SK-N-SH (cell line): ENCODE data around the gene HOXA1. TPM values are rescaled to one million over a fixed set of nuclear protein-coding genes. Genes with fewer than 3 reads are reported as not detected.

ENCODE experiments used
- CTCF ChIA-PET: fragments of 300-600, 350-600 bp; formaldehyde crosslinking; extraction: SDS; loops from one replicate; lab custom pipeline; 2021; lab: Yijun Ruan, JAX
- POLR2A ChIA-PET: fragments of 350-600 bp; sonication (Branson Sonifier 250); formaldehyde crosslinking; extraction: SDS; loops from one replicate; lab custom pipeline; 2020; ENCODE audit warnings: antibody characterized with exemption, inconsistent platforms; lab: Yijun Ruan, JAX
- DNase-seq: peaks from one replicate; pipeline ENCODE4 v3.0.0; 2012
- H2AFZ ChIP-seq: fragments of 200-600 bp; sonication (generic); 2 replicates; pipeline ENCODE4 v1.8.1; 2016; ENCODE audit warnings: antibody characterized with exemption, mild to moderate bottlenecking, low read depth
- H3F3A ChIP-seq: fragments of 200-600 bp; sonication (generic); replicated peaks from 2 replicates; pipeline ENCODE3; 2016; ENCODE audit warnings: antibody characterized with exemption, mild to moderate bottlenecking; ENCODE audit not compliant: insufficient read depth
- H3K27ac ChIP-seq, 2 experiments: fragments of 200-500 bp in 1 of 2; fragments of 200-600 bp in 1 of 2; sonication (Bioruptor generic) in 1 of 2; sonication (generic), shearing (Covaris generic) in 1 of 2; 2 replicates each; pipeline versions ENCODE4 v1.5.1 to v1.6.1; 2014 to 2016; ENCODE audit warnings: low read depth in 2 of 2, inconsistent platforms in 1 of 2, low read length in 1 of 2, mild to moderate bottlenecking in 1 of 2, mixed read lengths in 1 of 2
- H3K27me3 ChIP-seq: fragments of 200-600 bp; sonication (generic), shearing (Covaris generic); 2 replicates; pipeline ENCODE4 v1.6.1; 2016; ENCODE audit warnings: mixed run types; ENCODE audit not compliant: insufficient read depth
- H3K36me3 ChIP-seq, 2 experiments: fragments of 200-500 bp in 1 of 2; fragments of 200-600 bp in 1 of 2; sonication (Bioruptor generic) in 1 of 2; sonication (generic) in 1 of 2; replicated peaks in 1 of 2; 2 replicates each; pipeline versions ENCODE3 to v1.5.1; 2014 to 2016; ENCODE audit warnings: low read length in 1 of 2, mild to moderate bottlenecking in 1 of 2; ENCODE audit not compliant: insufficient read depth in 2 of 2, control insufficient read depth in 1 of 2
- H3K4me1 ChIP-seq, 2 experiments: fragments of 200-500 bp in 1 of 2; fragments of 200-600 bp in 1 of 2; sonication (Bioruptor generic) in 1 of 2; sonication (generic), shearing (Covaris generic) in 1 of 2; 2 replicates each; pipeline versions ENCODE4 v1.5.1 to v1.6.1; 2014 to 2016; ENCODE audit warnings: low read depth in 1 of 2, low read length in 1 of 2, mixed run types in 1 of 2; ENCODE audit not compliant: insufficient read depth in 2 of 2, control insufficient read depth in 1 of 2
- H3K4me2 ChIP-seq: fragments of 200-600 bp; sonication (generic), shearing (Covaris generic); 2 replicates; pipeline ENCODE4 v1.6.1; 2017; ENCODE audit warnings: mixed run types
- H3K4me3 ChIP-seq, 2 experiments: fragments of 200-500 bp in 1 of 2; fragments of 200-600 bp in 1 of 2; sonication (Bioruptor generic) in 1 of 2; sonication (generic), shearing (Covaris generic) in 1 of 2; 2 replicates each; pipeline versions ENCODE4 v1.5.1 to v1.8.1; 2014 to 2016; ENCODE audit warnings: low read depth in 2 of 2, inconsistent platforms in 1 of 2, low read length in 1 of 2, mild to moderate bottlenecking in 1 of 2, mixed read lengths in 1 of 2, moderate library complexity in 1 of 2
- H3K79me2 ChIP-seq: fragments of 200-600 bp; sonication (generic); 2 replicates; pipeline ENCODE4 v1.8.1; 2017; ENCODE audit warnings: mild to moderate bottlenecking; ENCODE audit not compliant: insufficient read depth
- H3K9ac ChIP-seq: fragments of 200-600 bp; sonication (generic); 2 replicates; pipeline ENCODE4 v1.6.1; 2017; ENCODE audit warnings: mixed run types
- H3K9me2 ChIP-seq: fragments of 200-600 bp; sonication (generic); 2 replicates; pipeline ENCODE4 v1.6.1; 2017; ENCODE audit warnings: mixed run types
- H3K9me3 ChIP-seq: fragments of 200-600 bp; sonication (generic); 2 replicates; pipeline ENCODE4 v1.6.1; 2017; ENCODE audit warnings: mixed run types, mild to moderate bottlenecking, moderate library complexity
- H4K20me1 ChIP-seq: fragments of 200-600 bp; sonication (generic); 2 replicates; pipeline ENCODE4 v1.6.1; 2017; ENCODE audit warnings: mild to moderate bottlenecking, mixed run types; ENCODE audit not compliant: insufficient read depth
- EP300 ChIP-seq, 2 experiments: IDR thresholded peaks; 2 replicates each; pipeline versions ENCODE4 v1.4.0 to v1.6.1; 2012; ENCODE audit warnings: borderline replicate concordance in 1 of 2, low read depth in 1 of 2, low read length in 1 of 2
- EZH2phosphoT487 ChIP-seq: fragments of 200-600 bp; sonication (generic); IDR thresholded peaks from 2 replicates; pipeline ENCODE4 v1.6.1; 2017; ENCODE audit warnings: low read depth, mixed run types, mild to moderate bottlenecking, antibody characterized with exemption, moderate library complexity, borderline replicate concordance
- FOXJ3 ChIP-seq: sonication (generic); formaldehyde crosslinking; IDR thresholded peaks from 2 replicates; pipeline ENCODE4 v1.5.1; 2020; ENCODE audit warnings: mild to moderate bottlenecking, missing genetic modification reagents
- FOXM1 ChIP-seq: IDR thresholded peaks from 2 replicates; pipeline ENCODE4 v1.4.0; 2012; ENCODE audit warnings: low read depth, mild to moderate bottlenecking
- JUND ChIP-seq: IDR thresholded peaks from 2 replicates; pipeline ENCODE4 v1.4.0; 2012
- NFIC ChIP-seq: IDR thresholded peaks from 2 replicates; pipeline ENCODE4 v1.4.0; 2012; ENCODE audit warnings: borderline replicate concordance
- POLR2AphosphoS5 ChIP-seq: IDR thresholded peaks from 2 replicates; pipeline ENCODE4 v1.6.1; 2012; ENCODE audit warnings: low read depth, low read length
- SIN3A ChIP-seq: IDR thresholded peaks from 2 replicates; pipeline ENCODE4 v1.6.1; 2012; ENCODE audit warnings: low read depth, mild to moderate bottlenecking, low read length, moderate library complexity, borderline replicate concordance
- SMC3 ChIP-seq: IDR thresholded peaks from 2 replicates; pipeline ENCODE4 v1.6.1; 2012; ENCODE audit warnings: low read depth, low read length, improper control_type of control experiment
- TAF1 ChIP-seq: IDR thresholded peaks from 2 replicates; pipeline ENCODE4 v1.6.1; 2012; ENCODE audit warnings: low read depth, mild to moderate bottlenecking, low read length, moderate library complexity, borderline replicate concordance
- WGBS: methylation state at CpG from one replicate; pipeline ENCODE4 v1.1.6; 2017; ENCODE audit warnings: low lambda C conversion rate; 5-methylcytosine and 5-hydroxymethylcytosine counted together
- polyA plus RNA-seq, 3 experiments: library from polyadenylated mRNA; depleted of rRNA; stranded (reverse); fragments of >200 nt; gene quantifications; 2 replicates each; pipeline ENCODE4 v1.2.3, GENCODE V29; 2012
- TF ChIP-seq, protein P1 (sequence below): IDR thresholded peaks from 2 replicates; pipeline ENCODE4 v1.4.0; 2012; ENCODE audit warnings: low read depth, borderline replicate concordance
- TF ChIP-seq, protein P2 (sequence below): IDR thresholded peaks from 2 replicates; pipeline ENCODE4; 2012

HOXA1 gene
- polyA plus RNA-seq, 1 of the 3 experiments (the other 2 are of a cell fraction): not detected

- TF ChIP-seq, protein P1, sequence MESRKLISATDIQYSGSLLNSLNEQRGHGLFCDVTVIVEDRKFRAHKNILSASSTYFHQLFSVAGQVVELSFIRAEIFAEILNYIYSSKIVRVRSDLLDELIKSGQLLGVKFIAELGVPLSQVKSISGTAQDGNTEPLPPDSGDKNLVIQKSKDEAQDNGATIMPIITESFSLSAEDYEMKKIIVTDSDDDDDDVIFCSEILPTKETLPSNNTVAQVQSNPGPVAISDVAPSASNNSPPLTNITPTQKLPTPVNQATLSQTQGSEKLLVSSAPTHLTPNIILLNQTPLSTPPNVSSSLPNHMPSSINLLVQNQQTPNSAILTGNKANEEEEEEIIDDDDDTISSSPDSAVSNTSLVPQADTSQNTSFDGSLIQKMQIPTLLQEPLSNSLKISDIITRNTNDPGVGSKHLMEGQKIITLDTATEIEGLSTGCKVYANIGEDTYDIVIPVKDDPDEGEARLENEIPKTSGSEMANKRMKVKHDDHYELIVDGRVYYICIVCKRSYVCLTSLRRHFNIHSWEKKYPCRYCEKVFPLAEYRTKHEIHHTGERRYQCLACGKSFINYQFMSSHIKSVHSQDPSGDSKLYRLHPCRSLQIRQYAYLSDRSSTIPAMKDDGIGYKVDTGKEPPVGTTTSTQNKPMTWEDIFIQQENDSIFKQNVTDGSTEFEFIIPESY: no peak
- TF ChIP-seq NFIC (no peak), FOXJ3 (no peak), SMC3 (no peak), JUND (no peak), EP300 (IDR thresholded peaks at IDR 0.05; ENCODE audit: borderline replicate concordance in 1 of 2, low read depth in 1 of 2, low read length in 1 of 2) (no peak), EZH2phosphoT487 (no peak)
- TF ChIP-seq, protein P2, sequence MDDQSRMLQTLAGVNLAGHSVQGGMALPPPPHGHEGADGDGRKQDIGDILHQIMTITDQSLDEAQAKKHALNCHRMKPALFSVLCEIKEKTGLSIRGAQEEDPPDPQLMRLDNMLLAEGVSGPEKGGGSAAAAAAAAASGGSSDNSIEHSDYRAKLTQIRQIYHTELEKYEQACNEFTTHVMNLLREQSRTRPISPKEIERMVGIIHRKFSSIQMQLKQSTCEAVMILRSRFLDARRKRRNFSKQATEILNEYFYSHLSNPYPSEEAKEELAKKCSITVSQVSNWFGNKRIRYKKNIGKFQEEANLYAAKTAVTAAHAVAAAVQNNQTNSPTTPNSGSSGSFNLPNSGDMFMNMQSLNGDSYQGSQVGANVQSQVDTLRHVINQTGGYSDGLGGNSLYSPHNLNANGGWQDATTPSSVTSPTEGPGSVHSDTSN: no peak
- TF ChIP-seq, all 33 proteins: peak for 0
These were observed 2.1 kb upstream of the HOXA1 start (continued) for GRCh38 chr7:27097686-27098577.

DNA sequence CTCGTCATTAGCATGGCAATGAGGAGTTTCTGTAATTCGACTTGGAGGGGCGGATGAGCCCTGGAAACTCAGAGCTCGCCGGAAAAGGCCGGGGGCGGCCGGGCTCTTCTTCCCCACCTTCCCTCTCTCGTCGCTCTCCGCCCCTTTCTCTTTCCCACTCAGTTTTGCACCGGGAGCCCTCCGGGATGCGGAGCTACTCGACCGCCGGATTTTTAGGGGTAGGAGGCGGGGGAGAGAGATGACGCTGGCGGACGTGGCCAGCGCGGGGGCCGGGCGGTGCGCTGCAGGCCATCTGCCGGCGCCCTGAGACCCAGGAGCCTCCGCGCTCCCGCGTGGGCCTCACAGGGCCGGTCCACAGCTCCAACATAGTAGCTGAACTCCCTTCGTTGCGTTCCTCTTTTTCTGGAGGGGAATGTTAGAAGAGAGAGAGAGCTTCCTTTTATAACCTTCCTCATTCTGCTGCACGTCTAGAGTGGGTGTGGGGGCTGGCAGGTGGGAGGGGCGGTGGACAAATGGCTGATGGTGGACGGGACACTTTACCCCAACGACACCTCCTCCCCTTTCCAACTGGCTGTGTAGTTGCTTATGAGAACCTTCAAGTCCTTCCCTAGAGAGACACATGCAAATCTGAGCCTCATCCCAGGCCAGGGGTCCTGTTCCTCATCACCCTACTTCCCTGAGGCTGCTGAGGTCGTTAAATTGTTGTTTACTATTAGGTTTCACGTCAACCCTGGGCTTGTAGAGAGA is 1.1 kb upstream of the HOXA1 start:
- no peak overlapping the region; a peak in 1 of 4 replicates for H3K4me3 ChIP-seq
- TF ChIP-seq FOXM1: no peak
- TF ChIP-seq TAF1: no peak
- TF ChIP-seq POLR2AphosphoS5: no peak
- TF ChIP-seq SIN3A: no peak
- TF ChIP-seq, all 33 proteins: peak for 0
- Histone ChIP-seq H3K9ac (no peak overlapping the region), H3K4me1 (no peaks in the 10 kb centered on the region; a peak in 1 of 4 replicates), H4K20me1 (no peaks in the 10 kb centered on the region), H3K27me3 (peaks cover 97% of the 10 kb centered on the region), H3K79me2 (no peaks in the 10 kb centered on the region), H3K27ac (no peak overlapping the region), H3K9me2 (no peaks in the 10 kb centered on the region), H3K4me2 (no peak overlapping the region; the same call in 1 of the 2 replicates), H3K9me3 (no peaks in the 10 kb centered on the region), H3K36me3 (no peaks in the 10 kb centered on the region), H3F3A (no peaks in the 10 kb centered on the region), H2AFZ (no peak overlapping the region)
- POLR2A ChIA-PET: interaction anchor here (0.6 kb wide), 1 partner anchor 52 kb away, joined by 3 read pairs; no protein-coding TSS in a partner anchor
- DNase-seq: no peak
- whole genome bisulfite sequencing: 5% methylated on average over 41 of the region's 41 CpGs
- CTCF ChIA-PET: interaction anchor here (1.0 to 2.5 kb wide), 5 partner anchors 9 to 64 kb away, joined by 3 to 8 read pairs (median 3); no protein-coding TSS in a partner anchor
